ENCODE measurements around the gene NAA40.

NAA40 gene

GRCh38 chr11:63996512-63996911 lies 57.7 kb downstream of the NAA40 start:
- no peak overlapping the region for H3K4me3 ChIP-seq
- H3K9me3 ChIP-seq (ENCODE audit: low read depth, low read length), result no peaks in the 10 kb centered on the region
- H3K36me3 ChIP-seq (ENCODE audit: insufficient read depth, low read length), result peaks cover 29% of the 10 kb centered on the region
- DNase-seq (ENCODE audit: low read depth, low spot score), result no peak
- TF ChIP-seq POLR2AphosphoS5 (IDR thresholded peaks at IDR 0.05; ENCODE audit: borderline replicate concordance, low read depth, low read length), result no peak
- TF ChIP-seq FOXP2 (optimal IDR thresholded peaks at IDR 0.05; ENCODE audit: control extremely low read depth, extremely low read length, insufficient read depth), result no peak
- no peak for TF ChIP-seq EZH2 (IDR thresholded peaks at IDR 0.05)
- no peak overlapping the region for H3K27ac ChIP-seq
- H3K9ac ChIP-seq (ENCODE audit: insufficient read length), result no peak overlapping the region

GRCh38 chr11:63997104-63997700 lies 58.4 kb downstream of the NAA40 start:
- H3K9me3 ChIP-seq (ENCODE audit: low read depth, low read length), result no peaks in the 10 kb centered on the region
- DNase-seq (ENCODE audit: low read depth, low spot score), result no peak
- H3K4me3 ChIP-seq, result no peak overlapping the region
- no peak overlapping the region for H3K9ac ChIP-seq (ENCODE audit: insufficient read length)
- no peak overlapping the region for H3K27ac ChIP-seq
- no peak for TF ChIP-seq FOXP2 (optimal IDR thresholded peaks at IDR 0.05; ENCODE audit: control extremely low read depth, extremely low read length, insufficient read depth)
- peaks cover 27% of the 10 kb centered on the region; the same call in 1 of the 2 replicates for H3K36me3 ChIP-seq (ENCODE audit: insufficient read depth, low read length)

GRCh38 chr11:63997801-63998337 lies 59.1 kb downstream of the NAA40 start:
- peaks cover 27% of the 10 kb centered on the region; the same call in 1 of the 2 replicates for H3K36me3 ChIP-seq (ENCODE audit: insufficient read depth, low read length)
- no peak overlapping the region for H3K27ac ChIP-seq
- DNase-seq (ENCODE audit: low read depth, low spot score), result no peak
- no peak overlapping the region for H3K4me3 ChIP-seq
- TF ChIP-seq POLR2AphosphoS5 (IDR thresholded peaks at IDR 0.05; ENCODE audit: borderline replicate concordance, low read depth, low read length) (no peak), EZH2 (IDR thresholded peaks at IDR 0.05) (no peak), FOXP2 (optimal IDR thresholded peaks at IDR 0.05; ENCODE audit: control extremely low read depth, extremely low read length, insufficient read depth) (no peak)
- no peak overlapping the region for H3K9ac ChIP-seq (ENCODE audit: insufficient read length)
- H3K9me3 ChIP-seq (ENCODE audit: low read depth, low read length), result no peaks in the 10 kb centered on the region

- peaks cover 26% of the 10 kb centered on the region; the same call in 1 of the 2 replicates for H3K36me3 ChIP-seq (ENCODE audit: insufficient read depth, low read length)
- TF ChIP-seq EZH2 (IDR thresholded peaks at IDR 0.05) (no peak), POLR2AphosphoS5 (IDR thresholded peaks at IDR 0.05; ENCODE audit: borderline replicate concordance, low read depth, low read length) (no peak), FOXP2 (optimal IDR thresholded peaks at IDR 0.05; ENCODE audit: control extremely low read depth, extremely low read length, insufficient read depth) (no peak)
- no peak overlapping the region for H3K4me3 ChIP-seq
- H3K27ac ChIP-seq, result no peak overlapping the region
- H3K9me3 ChIP-seq (ENCODE audit: low read depth, low read length), result no peaks in the 10 kb centered on the region
- no peak overlapping the region for H3K9ac ChIP-seq (ENCODE audit: insufficient read length)
- no peak for DNase-seq (ENCODE audit: low read depth, low spot score)
Measured at GRCh38 chr11:63998558-63999348, 60.0 kb downstream of the NAA40 start.

GRCh38 chr11:63999349-64000025 lies 60.7 kb downstream of the NAA40 start:
- Histone ChIP-seq H3K4me3 (peak overlapping the region; percentile 49), H3K36me3 (ENCODE audit: insufficient read depth, low read length) (peaks cover 24% of the 10 kb centered on the region; the same call in 1 of the 2 replicates)
- no peak for DNase-seq (ENCODE audit: low read depth, low spot score)

GRCh38 chr11:64000026-64000739 lies 61.4 kb downstream of the NAA40 start:
- DNase-seq (ENCODE audit: low read depth, low spot score), result no peak
- TF ChIP-seq POLR2AphosphoS5 (IDR thresholded peaks at IDR 0.05; ENCODE audit: borderline replicate concordance, low read depth, low read length), result no peak
- peak; percentile 21 for TF ChIP-seq FOXP2 (optimal IDR thresholded peaks at IDR 0.05; ENCODE audit: control extremely low read depth, extremely low read length, insufficient read depth)
- peak overlapping the region; percentile 49 for H3K4me3 ChIP-seq

More at GRCh38 chr11:63999349-64000025, 60.7 kb downstream of the NAA40 start:
- Histone ChIP-seq H3K27ac (no peak overlapping the region), H3K9me3 (ENCODE audit: low read depth, low read length) (no peaks in the 10 kb centered on the region), H3K9ac (ENCODE audit: insufficient read length) (no peak overlapping the region)
- TF ChIP-seq FOXP2 (optimal IDR thresholded peaks at IDR 0.05; ENCODE audit: control extremely low read depth, extremely low read length, insufficient read depth) (no peak), EZH2 (IDR thresholded peaks at IDR 0.05) (no peak), POLR2AphosphoS5 (IDR thresholded peaks at IDR 0.05; ENCODE audit: borderline replicate concordance, low read depth, low read length) (peak; percentile 55; the same call in 1 of the 2 replicates)

GRCh38 chr11:64000740-64001483 lies 62.1 kb downstream of the NAA40 start:
- DNase-seq (ENCODE audit: low read depth, low spot score), result no peak
- TF ChIP-seq FOXP2 (optimal IDR thresholded peaks at IDR 0.05; ENCODE audit: control extremely low read depth, extremely low read length, insufficient read depth) (no peak), POLR2AphosphoS5 (IDR thresholded peaks at IDR 0.05; ENCODE audit: borderline replicate concordance, low read depth, low read length) (no peak), EZH2 (IDR thresholded peaks at IDR 0.05) (no peak)
- no peak overlapping the region for H3K4me3 ChIP-seq
- no peaks in the 10 kb centered on the region for H3K9me3 ChIP-seq (ENCODE audit: low read depth, low read length)
- H3K27ac ChIP-seq, result no peak overlapping the region
- H3K9ac ChIP-seq (ENCODE audit: insufficient read length), result no peak overlapping the region
- H3K36me3 ChIP-seq (ENCODE audit: insufficient read depth, low read length), result peaks cover 19% of the 10 kb centered on the region; the same call in 1 of the 2 replicates

More at GRCh38 chr11:64000026-64000739, 61.4 kb downstream of the NAA40 start:
- Histone ChIP-seq H3K9me3 (ENCODE audit: low read depth, low read length) (no peaks in the 10 kb centered on the region), H3K36me3 (ENCODE audit: insufficient read depth, low read length) (peaks cover 19% of the 10 kb centered on the region; the same call in 1 of the 2 replicates), H3K9ac (ENCODE audit: insufficient read length) (no peak overlapping the region), H3K27ac (no peak overlapping the region)

All from SK-N-MC (cell line).